Islet precursor cell (in vitro differentiated cells): ENCODE results near the gene PTK7.

ENCODE experiments used
- DNase-seq: peaks from one replicate; pipeline ENCODE4 v3.0.0-alpha.2; 2018

PTK7 gene

DNA sequence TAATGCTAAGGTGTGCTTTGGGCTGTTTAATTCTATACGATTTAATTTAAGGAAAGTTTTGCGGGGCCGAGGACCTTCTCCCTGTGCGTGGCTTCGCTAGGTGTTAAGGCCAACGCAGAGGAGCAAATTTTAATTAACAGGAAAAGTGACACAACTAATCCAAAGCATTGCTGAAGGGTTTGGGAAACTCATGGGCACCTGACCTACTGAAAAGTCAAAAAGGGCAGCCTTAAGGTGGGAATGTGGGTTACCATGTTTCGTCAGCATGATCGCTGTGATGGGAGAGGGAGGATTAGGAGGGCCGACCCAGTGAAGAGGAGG, 105.5 kb downstream of the PTK7 start:
- no peak for DNase-seq

DNA sequence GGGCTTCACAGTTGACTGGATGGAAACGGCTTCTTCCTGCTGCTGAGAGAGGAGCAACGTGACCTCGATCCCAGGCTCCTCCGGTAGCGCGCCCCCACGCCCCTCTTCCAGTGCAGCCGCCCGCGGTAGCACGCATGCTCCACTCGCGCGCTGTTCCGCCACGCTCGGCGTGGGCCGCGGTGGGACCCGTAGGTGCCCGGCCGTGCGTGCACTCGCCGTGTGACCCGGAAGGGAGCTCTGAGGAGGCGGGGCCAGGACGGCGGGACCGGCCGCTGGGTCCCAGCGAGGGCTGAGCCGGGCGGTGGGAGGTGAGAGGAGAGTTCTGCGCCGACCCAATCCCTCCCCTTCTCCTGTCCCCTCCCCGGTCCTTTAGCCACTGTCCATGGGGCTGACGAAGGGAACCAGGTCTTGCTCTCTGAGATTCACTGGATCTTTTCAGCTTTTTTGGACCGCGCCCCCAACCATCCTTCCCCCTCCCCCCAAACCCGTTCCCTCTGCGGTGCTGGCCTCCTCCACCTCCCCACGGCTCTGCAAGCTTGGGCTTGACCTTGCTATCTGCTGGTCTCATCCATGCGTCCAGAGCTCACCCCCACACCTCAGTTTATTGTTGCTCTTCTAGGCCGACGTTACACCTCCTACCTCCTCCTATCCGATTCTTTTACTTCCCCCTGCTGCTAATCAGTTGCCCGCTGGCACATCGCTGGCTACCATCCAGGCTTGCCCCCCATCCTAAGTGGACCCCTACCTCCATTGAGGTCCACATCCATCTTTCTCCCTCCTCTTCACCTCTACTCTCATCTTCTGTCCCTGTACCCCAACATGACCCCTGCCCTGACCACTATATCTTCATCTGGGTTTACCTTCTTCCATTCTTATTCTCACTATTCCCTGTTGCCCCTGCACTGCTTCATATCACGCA, 106.1 kb downstream of the PTK7 start, which contains the start of gene CUL9:
Gene CUL9, plus strand, starts transcription at position 255 of the 919 bp plus-strand sequence. CDS start 2,115 bp downstream, outside the sequence.
- DNase-seq: peak; percentile 84

DNA sequence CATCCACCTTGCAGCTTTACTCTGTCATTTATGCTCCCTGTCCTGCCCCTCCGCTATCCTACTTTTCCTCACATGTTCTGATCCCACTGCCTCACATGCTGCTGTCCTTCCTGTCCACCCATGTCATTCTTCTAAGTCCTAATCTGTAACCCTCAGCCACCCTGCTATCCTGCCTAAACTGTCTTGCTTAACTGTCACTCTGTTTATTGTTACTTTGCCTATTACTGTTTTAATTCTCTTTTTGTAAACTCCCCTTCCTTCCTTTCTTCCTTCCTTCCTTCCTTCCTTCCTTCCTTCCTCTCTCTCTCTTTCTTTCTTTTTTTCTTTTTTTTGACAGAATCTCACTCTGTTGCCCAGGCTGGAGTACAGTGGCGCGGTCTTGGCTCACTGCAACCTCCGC, 107.3 kb downstream of the PTK7 start:
- no peak for DNase-seq

DNA sequence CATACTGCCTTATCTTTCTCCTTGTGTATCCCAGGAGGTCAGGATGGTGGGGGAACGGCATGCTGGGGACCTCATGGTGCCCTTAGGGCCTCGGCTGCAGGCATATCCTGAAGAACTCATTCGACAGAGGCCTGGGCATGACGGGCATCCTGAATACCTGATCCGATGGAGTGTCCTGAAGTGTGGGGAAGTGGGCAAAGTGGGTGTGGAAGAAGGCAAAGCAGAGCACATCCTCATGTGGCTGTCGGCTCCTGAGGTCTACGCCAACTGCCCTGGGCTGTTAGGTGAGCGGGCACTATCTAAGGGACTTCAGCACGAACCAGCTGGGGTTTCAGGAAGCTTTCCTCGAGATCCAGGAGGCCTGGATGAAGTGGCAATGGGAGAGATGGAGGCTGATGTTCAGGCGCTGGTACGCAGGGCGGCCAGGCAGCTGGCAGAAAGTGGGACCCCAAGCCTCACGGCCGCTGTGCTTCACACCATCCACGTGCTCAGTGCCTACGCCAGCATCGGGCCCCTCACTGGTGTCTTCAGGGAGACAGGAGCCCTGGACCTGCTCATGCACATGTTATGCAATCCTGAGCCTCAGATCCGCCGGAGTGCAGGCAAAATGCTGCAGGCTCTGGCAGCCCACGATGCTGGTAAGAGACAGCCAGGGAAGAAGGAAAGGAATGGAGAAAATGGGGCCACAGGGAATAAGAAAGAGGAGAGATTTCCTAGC, 108.3 kb downstream of the PTK7 start:
- DNase-seq: no peak

DNA sequence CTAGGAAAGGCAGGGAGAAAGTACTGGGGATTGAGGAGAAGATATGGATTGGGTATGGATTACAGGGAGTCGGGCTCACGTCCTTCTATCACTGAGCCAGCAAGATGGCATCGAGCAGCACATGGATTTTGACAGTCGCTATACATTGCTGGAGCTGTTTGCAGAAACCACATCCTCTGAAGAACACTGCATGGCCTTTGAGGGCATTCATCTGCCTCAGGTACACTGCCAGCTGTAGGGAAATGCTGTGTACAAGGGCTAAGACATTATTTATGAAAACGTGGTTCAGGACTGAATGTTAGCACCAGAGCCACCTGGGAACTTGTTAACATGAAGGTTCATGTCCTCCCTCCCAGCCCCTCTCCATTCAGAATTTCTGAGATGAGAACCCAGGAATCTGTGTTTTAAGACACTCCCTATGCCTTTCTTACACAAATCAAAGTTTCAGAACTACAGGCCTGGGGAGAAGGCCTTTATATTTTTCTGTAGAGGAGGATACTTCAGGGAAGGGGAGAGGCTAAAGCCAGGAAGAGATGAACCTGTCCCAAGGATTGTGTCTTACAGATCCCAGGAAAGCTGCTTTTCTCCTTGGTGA, 109.4 kb downstream of the PTK7 start:
- DNase-seq: no peak

DNA sequence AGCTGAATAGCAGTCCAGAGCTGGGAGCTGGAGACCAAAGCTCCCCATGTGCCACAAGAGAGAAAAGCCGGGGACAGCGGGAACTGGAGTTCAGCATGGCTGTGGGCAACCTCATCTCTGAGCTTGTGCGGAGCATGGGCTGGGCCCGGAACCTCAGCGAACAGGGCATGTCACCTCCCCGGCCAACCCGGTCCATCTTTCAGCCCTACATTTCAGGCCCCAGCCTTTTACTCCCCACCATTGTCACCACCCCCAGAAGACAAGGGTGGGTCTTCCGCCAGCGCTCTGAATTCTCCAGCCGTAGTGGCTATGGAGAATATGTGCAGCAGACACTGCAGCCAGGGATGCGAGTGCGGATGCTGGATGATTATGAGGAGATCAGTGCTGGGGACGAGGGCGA, 109.9 kb downstream of the PTK7 start:
- peak; percentile 37 for DNase-seq

DNA sequence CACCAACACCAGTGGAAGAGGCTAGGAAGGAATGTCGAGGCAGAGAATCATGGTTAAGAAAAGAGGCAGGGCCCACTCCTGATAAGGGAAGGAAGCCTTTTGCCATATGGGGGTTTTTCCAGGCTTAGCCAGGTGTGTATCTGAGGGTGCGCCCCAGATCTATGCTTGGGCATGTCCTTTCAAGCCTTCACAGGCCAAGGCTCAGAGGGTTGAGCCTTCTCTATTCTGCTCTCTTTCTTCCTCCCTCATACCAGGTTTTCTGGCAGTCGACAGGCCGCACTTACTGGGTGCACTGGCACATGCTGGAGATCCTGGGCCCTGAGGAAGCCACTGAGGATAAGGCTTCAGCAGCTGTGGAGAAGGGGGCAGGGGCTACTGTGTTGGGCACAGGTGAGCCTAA, 110.6 kb downstream of the PTK7 start:
- no peak for DNase-seq

DNA sequence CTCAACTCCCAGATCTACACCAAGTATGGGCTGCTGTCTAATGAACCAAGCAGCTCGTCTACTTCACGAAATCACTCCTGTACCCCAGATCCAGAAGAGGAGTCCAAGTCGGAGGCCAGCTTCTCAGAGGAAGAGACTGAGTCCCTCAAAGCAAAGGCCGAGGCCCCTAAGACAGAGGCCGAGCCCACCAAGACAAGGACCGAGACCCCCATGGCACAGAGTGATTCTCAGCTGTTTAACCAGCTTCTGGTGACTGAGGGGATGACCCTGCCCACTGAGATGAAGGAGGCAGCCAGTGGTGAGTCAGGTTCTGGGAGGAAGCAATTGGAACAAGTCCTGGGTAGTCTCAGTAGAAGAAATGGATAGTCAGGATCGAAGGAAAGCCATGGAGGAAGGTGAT, 111.7 kb downstream of the PTK7 start:
- DNase-seq: peak; percentile 34

DNA sequence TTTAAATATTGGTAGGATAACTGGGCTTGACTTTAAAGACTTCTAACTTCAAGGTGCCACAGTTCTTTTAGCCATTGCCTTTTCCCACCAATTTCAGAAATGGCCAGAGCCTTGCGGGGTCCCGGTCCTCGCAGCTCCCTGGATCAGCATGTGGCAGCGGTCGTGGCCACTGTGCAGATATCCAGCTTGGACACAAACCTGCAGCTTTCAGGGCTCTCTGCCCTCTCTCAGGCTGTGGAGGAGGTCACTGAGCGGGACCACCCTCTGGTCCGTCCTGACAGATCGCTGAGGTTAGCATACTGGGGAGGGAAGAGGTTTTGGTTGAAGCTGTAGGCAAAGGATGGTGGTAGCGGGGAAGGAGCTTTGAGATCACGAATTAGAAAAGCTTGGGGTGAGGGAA, 112.3 kb downstream of the PTK7 start:
- peak; percentile 45 for DNase-seq

DNA sequence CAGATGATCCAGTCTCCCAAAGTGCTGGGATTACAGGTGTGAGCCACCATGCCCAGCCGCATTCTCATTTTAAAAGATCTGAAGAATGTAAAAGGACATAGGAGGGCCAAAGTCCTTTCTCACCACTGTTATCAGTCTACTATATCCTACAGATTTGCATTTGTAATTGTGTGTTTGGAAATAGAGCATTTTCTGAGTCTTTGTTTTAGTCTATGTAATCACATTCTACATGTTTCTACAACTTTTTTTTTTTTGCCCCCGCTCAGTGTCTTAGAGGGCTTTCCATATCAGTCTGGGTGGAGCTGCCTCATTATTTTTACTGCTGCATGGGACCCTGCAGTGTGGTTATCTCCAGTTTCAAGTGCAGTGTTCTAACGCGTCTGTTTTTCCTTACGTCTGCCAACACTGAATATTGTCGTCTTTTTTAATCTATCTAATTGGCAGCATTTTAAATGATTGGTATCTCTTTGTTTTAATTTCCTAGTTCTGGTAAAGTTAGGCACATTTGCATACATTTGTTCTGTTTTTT, 113.7 kb downstream of the PTK7 start:
- peak; percentile 14 for DNase-seq

DNA sequence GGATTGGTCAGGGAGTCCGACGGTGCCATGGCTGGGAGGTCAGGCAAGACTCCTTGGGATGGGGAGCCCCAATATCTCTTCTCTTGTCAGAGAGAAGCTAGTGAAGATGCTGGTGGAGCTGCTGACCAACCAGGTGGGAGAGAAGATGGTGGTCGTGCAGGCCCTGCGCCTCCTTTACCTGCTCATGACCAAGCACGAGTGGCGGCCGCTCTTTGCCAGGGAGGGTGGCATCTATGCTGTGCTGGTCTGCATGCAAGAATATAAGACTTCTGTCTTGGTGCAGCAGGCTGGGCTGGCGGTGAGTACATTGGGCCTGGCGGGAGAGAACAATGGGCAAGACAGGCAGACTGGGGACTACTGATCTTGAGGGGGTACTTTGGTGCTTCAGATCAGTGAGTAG, 116.8 kb downstream of the PTK7 start:
- DNase-seq: no peak

DNA sequence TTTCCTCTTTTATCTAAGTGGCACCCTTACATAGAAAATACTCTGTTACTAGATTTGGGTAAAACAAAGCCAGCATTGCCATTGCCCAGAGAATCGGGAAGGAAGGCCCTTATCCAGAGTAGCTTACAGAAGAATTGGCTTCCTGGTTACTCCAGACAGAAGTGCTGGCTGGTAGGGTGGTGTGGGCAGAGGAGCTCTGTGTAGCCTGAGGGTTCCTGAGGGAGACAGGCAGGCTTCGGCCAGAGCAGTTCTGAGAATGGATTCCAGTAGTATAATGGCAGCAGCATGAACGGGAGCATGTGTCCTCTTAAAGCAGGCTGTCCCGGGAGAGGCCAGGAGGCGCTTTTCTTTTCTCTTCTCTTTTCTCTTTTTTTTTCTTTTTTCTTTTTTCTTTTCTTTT, 117.8 kb downstream of the PTK7 start:
- DNase-seq: peak; percentile 82

DNA sequence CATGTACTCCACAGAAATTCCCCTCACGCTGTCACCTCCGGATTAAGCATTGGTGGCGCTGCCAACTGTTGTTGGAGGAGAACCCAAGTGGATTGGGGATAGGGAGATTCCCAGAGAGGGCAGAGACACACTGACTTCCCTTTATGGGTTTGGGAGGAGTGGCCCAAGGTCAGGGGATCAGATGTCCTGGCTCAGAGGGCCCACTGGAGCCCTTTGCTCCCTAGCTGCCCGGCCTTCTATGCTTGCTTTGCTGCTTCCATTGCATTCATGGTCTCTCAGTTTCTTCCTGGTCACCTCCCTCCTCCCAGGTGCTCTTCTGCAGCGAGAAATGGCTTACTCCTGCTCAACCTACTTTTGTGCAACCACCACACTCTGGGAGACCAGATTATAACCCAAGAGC, 120.2 kb downstream of the PTK7 start:
- no peak for DNase-seq

DNA sequence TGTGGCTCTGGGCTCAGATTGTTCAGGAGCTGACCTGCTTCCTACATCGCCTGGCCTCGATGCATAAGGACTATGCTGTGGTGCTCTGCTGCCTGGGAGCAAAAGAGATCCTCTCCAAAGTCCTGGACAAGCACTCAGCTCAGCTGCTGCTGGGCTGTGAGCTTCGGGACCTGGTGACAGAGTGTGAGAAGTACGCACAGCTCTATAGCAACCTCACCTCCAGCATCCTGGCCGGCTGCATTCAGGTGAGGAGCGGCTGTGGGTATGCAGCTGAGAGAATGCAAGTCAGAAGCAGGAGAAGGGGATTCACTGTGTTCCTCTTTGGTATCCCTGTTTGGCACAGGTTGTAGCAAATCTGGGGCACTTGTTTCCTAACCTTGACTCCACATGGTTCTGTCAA, 123.8 kb downstream of the PTK7 start:
- DNase-seq: no peak

DNA sequence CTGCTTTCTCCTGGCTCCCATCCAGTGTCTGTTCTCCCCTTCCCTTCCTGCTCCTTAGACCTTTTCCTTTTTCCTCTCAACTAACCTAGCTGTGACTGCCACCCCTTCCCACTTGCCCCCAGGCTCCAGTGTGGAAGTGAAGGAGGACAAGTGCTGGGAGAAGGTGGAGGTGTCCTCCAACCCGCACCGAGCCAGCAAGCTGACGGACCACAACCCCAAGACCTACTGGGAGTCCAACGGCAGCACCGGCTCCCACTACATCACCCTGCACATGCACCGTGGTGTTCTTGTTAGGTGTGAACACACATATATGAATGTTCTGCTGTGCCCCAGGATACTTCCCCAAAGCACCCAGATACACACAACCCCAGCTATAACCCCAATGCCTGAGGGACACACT, 124.4 kb downstream of the PTK7 start:
- no peak for DNase-seq

DNA sequence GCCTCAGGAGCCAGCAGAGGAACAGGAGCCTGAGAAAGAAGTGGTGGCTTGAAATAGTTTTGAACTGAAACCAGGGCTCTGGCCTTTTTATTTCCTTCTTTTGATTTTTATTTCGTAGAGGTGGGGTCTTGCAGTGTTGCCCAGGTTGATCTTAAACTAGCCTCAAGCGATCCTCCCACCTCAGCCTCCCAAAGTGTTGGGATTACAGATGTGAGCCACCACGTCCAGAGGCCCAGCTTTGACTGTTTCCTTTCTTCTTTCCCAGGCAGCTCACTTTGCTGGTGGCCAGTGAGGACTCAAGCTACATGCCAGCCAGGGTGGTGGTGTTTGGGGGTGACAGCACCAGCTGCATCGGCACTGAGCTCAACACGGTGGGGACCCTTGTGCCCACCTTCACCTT, 126.3 kb downstream of the PTK7 start:
- no peak for DNase-seq

DNA sequence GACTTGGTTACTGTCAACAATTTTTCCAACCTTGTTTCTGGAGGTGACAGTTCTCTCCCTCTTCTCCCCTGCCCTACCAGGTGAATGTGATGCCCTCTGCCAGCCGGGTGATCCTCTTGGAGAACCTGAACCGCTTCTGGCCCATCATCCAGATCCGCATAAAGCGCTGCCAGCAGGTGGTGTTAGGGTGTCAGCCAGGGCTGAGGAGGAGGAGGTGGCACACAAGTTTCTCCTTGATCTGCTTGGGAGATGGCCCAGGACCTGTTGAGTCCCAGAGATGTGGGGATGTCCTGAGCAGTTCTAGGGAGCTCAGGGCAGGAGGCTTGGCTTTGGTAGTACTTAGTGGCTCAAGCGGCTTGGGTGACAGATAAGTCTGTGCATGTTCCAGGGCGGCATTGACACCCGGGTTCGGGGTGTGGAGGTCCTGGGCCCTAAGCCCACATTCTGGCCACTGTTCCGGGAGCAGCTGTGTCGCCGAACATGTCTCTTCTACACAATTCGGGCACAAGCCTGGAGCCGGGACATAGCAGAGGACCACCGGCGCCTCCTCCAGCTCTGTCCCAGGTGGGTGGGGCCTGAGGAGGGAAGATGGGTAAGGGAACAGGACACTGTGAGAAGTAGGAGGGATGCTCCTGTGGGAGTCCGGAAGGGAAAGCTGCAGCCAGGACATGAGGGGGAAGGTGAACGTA, 127.1 kb downstream of the PTK7 start:
- DNase-seq: no peak

DNA sequence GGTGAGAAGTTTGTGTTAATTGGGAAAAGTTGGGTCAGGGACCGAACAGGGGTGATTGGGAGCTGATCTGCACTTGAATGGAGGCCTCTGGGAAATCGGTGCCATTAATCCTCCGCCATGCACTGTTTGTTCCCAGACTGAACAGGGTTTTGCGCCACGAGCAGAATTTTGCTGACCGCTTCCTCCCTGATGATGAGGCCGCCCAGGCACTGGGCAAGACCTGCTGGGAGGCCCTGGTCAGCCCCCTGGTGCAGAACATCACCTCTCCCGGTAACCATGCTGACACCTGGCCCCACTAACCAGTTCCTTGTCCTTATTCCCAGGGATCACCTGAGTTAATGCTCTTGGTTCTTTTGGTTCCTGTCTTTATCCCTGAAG, 127.6 kb downstream of the PTK7 start:
- DNase-seq: no peak

DNA sequence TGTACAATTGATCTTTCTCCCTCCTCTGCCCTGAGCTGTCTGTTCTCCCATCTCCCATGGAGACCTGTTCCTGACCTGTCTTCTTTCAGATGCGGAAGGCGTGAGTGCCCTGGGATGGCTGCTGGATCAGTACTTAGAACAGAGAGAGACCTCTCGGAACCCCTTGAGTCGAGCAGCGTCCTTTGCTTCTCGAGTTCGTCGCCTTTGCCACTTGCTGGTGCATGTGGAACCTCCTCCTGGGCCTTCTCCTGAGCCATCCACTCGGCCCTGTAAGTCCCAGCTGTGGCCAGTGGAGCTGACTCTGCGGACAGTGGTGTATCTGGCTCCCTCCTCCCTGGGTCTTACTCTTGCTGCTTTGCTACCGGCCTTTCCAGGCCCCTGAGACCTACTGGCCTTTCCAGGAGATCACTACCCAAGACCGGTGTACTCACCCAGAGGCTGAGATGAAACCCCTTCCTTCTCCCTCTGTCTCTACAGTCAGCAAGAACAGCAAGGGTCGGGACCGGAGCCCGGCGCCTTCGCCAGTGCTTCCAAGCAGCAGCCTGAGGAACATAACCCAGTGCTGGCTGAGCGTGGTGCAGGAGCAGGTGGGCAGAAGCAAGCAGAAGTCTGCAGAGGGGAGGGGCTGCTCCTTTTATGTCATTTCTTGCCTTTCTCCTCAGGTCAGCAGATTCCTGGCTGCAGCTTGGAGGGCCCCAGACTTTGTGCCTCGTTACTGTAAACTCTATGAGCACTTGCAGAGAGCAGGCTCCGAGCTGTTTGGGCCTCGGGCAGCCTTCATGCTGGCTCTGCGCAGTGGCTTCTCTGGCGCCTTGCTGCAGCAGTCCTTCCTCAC, 128.4 kb downstream of the PTK7 start:
- no peak for DNase-seq

DNA sequence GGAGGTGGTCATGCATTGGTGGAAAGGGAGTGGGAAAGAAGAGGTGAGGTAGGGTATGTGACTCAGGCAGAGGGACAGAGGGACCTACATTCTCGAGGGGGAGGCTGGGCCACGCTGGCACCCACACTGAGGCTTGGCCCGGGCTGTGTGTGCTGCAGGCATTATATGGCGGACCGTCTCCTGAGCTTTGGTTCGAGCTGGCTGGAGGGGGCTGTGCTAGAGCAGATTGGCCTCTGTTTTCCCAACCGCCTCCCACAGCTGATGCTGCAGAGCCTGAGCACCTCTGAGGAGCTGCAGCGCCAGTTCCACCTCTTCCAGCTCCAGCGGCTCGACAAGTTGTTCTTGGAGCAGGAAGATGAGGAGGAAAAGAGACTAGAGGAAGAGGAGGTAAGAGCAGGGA, 129.7 kb downstream of the PTK7 start:
- DNase-seq: no peak

DNA sequence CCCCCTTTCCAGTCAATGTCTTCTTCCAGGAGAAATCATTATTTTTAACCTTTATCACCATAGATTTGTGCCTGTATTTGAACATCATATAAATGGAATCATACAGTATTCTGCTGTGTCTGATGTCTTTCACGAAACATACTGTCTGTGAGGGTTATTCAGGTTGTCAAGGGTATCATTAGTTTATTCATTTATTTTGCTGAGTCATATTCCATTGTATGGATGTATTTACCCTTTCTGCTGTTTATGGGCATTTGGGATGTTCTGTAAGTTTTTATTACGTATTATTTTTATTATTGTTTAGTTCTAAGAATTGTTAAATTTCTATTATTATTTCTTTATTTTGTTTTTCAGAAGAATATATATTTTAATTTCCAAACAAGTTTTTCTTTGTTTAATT, 131.2 kb downstream of the PTK7 start:
- DNase-seq: no peak
